WTC11 (cell line): ENCODE results near the gene TES. TPM values are rescaled to one million over a fixed set of nuclear protein-coding genes. Genes with fewer than 3 reads are reported as not detected.

ENCODE experiments used
- ATAC-seq: fragments of 200-7000 bp; cut with Tn5 transposase; 2 replicates; pipeline ENCODE4 v1.10.0; 2021; ENCODE audit warnings: mild to moderate bottlenecking, moderate library complexity
- CTCF ChIA-PET: fragments of 300-600 bp; sonication (Branson Sonifier 250); formaldehyde crosslinking; loops from one replicate; lab custom pipeline; 2021; ENCODE audit warnings: antibody characterized with exemption; lab: Charles Lee
- POLR2A ChIA-PET: fragments of 350-600 bp; sonication (Branson Sonifier 250); formaldehyde crosslinking; loops from one replicate; lab custom pipeline; 2021; ENCODE audit warnings: antibody characterized with exemption; lab: Charles Lee
- DNase-seq: peaks from one replicate; pipeline ENCODE4 v3.0.0; 2021; ENCODE audit warnings: low spot score
- H3K27ac Mint-ChIP-seq: 2 replicates; pipeline ENCODE4 v1.8.0; 2021; ENCODE audit warnings: mixed read lengths
- H3K27me3 Mint-ChIP-seq: 2 replicates; pipeline ENCODE4 v1.8.0; 2021; ENCODE audit warnings: low read depth, mild to moderate bottlenecking, moderate library complexity, mixed read lengths
- H3K36me3 Mint-ChIP-seq: 2 replicates; pipeline ENCODE4 v1.8.0; 2021; ENCODE audit warnings: mixed read lengths
- H3K4me1 Mint-ChIP-seq: 2 replicates; pipeline ENCODE4 v1.8.0; 2022; ENCODE audit warnings: mixed read lengths
- H3K4me3 Mint-ChIP-seq: 2 replicates; pipeline ENCODE4 v1.8.0; 2021; ENCODE audit warnings: mild to moderate bottlenecking, moderate library complexity, mixed read lengths
- H3K9me3 Mint-ChIP-seq: 2 replicates; pipeline ENCODE4 v1.8.0; 2021; ENCODE audit warnings: mixed read lengths
- CREB1 ChIP-seq: sonication (generic); formaldehyde crosslinking; IDR thresholded peaks from 2 replicates; pipeline ENCODE4 v1.8.0; 2023; ENCODE audit warnings: mild to moderate bottlenecking, missing genetic modification reagents
- E2F5 ChIP-seq: sonication (generic); formaldehyde crosslinking; IDR thresholded peaks from 2 replicates; pipeline ENCODE4 v1.8.1; 2022; ENCODE audit warnings: mild to moderate bottlenecking, moderate library complexity, missing genetic modification reagents
- ETV6 ChIP-seq: sonication (generic); formaldehyde crosslinking; IDR thresholded peaks from 2 replicates; pipeline ENCODE4 v1.8.1; 2022; ENCODE audit warnings: mild to moderate bottlenecking, missing genetic modification reagents
- JUN ChIP-seq: sonication (generic); formaldehyde crosslinking; IDR thresholded peaks from 2 replicates; pipeline ENCODE4 v1.8.0; 2023; ENCODE audit warnings: mild to moderate bottlenecking, missing genetic modification reagents
- TCF7 ChIP-seq: sonication (generic); formaldehyde crosslinking; IDR thresholded peaks from 2 replicates; pipeline ENCODE4 v1.8.0; 2022; ENCODE audit warnings: mild to moderate bottlenecking, low read depth, missing genetic modification reagents, moderate library complexity
- TEAD4 ChIP-seq: sonication (generic); formaldehyde crosslinking; IDR thresholded peaks from 2 replicates; pipeline ENCODE4 v1.8.0; 2022; ENCODE audit warnings: mild to moderate bottlenecking, missing genetic modification reagents
- ZMAT4 ChIP-seq: fragments of 250-450 bp; sonication (Bioruptor Pico); IDR thresholded peaks from 2 replicates; pipeline ENCODE4 v1.9.0; 2021; ENCODE audit warnings: mild to moderate bottlenecking
- ZNF425 ChIP-seq: fragments of 250-450 bp; sonication (Bioruptor Pico); conservative IDR thresholded peaks from 2 replicates; pipeline ENCODE4 v1.9.0; 2021; ENCODE audit warnings: mild to moderate bottlenecking
- ZNF671 ChIP-seq: fragments of 250-450 bp; sonication (Bioruptor Pico); IDR thresholded peaks from 2 replicates; pipeline ENCODE4 v1.8.0; 2021; ENCODE audit warnings: mild to moderate bottlenecking
- total RNA-seq: library from RNA; stranded (reverse); gene quantifications from 3 replicates; pipeline ENCODE4 v1.2.3, GENCODE V29; 2021
- TF ChIP-seq, protein P1 (sequence below): sonication (generic); formaldehyde crosslinking; conservative IDR thresholded peaks from 2 replicates; pipeline ENCODE4 v1.8.1; 2022; ENCODE audit warnings: mild to moderate bottlenecking, missing genetic modification reagents
- TF ChIP-seq, protein P2 (sequence below): sonication (generic); formaldehyde crosslinking; IDR thresholded peaks from 2 replicates; pipeline ENCODE4 v1.8.1; 2023; ENCODE audit warnings: mild to moderate bottlenecking, moderate library complexity, missing genetic modification reagents
- TF ChIP-seq, protein P3 (sequence below): sonication (generic); formaldehyde crosslinking; IDR thresholded peaks from 2 replicates; pipeline ENCODE4 v1.8.0; 2022; ENCODE audit warnings: mild to moderate bottlenecking, missing genetic modification reagents
- TF ChIP-seq, protein P4 (sequence below): sonication (generic); formaldehyde crosslinking; IDR thresholded peaks from 2 replicates; pipeline ENCODE4 v1.8.1; 2022; ENCODE audit warnings: low read depth, mild to moderate bottlenecking, moderate library complexity, missing genetic modification reagents, borderline replicate concordance
- TF ChIP-seq, protein P5 (sequence below): sonication (generic); formaldehyde crosslinking; IDR thresholded peaks from 2 replicates; pipeline ENCODE4 v1.8.0; 2022; ENCODE audit warnings: mild to moderate bottlenecking, missing genetic modification reagents

Gene TES
- total RNA-seq, 1 experiment from 2014 or later: 48.5 TPM

DNA sequence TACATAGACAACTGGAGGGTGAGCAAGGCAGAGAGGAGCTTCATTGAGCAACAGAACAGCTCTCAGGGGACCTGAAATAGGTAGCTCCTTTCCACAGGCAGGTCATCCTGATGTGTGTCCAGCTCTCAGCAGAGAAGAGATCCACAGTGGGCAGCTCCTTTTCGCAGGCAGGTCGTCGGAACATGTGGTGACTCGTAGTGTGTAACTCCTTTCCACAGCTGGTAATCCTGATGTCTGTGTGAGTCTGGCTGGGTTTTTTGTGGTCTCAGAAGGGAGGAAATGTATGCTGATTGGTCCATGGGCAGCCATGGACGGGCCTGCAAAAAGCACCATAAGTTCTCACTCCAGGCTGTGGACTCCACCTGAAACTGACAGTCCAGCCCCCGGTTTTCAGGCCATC, 24.4 kb upstream of the TES start:
- H3K36me3 Mint-ChIP-seq: peaks cover 7% of the 10 kb centered on the region
- H3K27ac Mint-ChIP-seq: no peak overlapping the region
- POLR2A ChIA-PET: interaction anchor here (0.7 kb wide), 1 partner anchor 743 kb away, joined by 3 read pairs; no protein-coding TSS in a partner anchor
- CTCF ChIA-PET: interaction anchor here (1.3 kb wide), 1 partner anchor 51 kb away, joined by 3 read pairs; no protein-coding TSS in a partner anchor
- no peaks in the 10 kb centered on the region for H3K27me3 Mint-ChIP-seq
- ATAC-seq: no peak
- H3K9me3 Mint-ChIP-seq: peaks cover 25% of the 10 kb centered on the region
- no peaks in the 10 kb centered on the region for H3K4me1 Mint-ChIP-seq
- TF ChIP-seq, protein P1, sequence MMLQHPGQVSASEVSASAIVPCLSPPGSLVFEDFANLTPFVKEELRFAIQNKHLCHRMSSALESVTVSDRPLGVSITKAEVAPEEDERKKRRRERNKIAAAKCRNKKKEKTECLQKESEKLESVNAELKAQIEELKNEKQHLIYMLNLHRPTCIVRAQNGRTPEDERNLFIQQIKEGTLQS (CRISPR knock-in tag): no peak
- no peak for TF ChIP-seq ZNF671
- no peak for TF ChIP-seq CREB1 (CRISPR knock-in tag)
- TF ChIP-seq, protein P2, sequence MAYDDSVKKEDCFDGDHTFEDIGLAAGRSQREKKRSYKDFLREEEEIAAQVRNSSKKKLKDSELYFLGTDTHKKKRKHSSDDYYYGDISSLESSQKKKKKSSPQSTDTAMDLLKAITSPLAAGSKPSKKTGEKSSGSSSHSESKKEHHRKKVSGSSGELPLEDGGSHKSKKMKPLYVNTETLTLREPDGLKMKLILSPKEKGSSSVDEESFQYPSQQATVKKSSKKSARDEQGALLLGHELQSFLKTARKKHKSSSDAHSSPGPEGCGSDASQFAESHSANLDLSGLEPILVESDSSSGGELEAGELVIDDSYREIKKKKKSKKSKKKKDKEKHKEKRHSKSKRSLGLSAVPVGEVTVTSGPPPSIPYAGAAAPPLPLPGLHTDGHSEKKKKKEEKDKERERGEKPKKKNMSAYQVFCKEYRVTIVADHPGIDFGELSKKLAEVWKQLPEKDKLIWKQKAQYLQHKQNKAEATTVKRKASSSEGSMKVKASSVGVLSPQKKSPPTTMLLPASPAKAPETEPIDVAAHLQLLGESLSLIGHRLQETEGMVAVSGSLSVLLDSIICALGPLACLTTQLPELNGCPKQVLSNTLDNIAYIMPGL: no peak
- TF ChIP-seq E2F5 (CRISPR knock-in tag): no peak
- no peak for TF ChIP-seq ZMAT4
- no peak overlapping the region for H3K4me3 Mint-ChIP-seq
- no peak for DNase-seq

DNA sequence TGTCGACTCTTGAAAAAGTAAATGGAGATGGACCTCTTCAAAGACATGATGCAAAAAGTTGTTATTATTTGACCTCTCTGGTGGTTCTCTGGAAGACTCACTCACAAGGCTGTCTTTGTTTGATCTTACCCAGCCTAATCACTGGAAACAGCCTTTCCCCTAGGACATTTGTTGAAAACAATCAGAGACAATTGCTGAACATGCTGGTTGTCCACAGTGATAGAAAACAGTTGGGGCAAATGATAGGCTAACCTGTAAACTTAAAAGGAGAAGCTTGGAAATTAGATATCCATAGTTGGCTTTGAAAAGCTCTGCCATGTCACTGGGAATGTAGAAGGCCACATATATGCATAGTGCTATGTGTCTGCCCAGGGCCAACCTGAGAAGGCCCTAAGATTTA, 22.9 kb upstream of the TES start:
- Mint-ChIP-seq H3K4me1 (no peaks in the 10 kb centered on the region), H3K9me3 (peaks cover 25% of the 10 kb centered on the region), H3K4me3 (no peak overlapping the region), H3K27me3 (no peaks in the 10 kb centered on the region), H3K27ac (no peak overlapping the region), H3K36me3 (peaks cover 7% of the 10 kb centered on the region)
- TF ChIP-seq JUN (CRISPR knock-in tag): no peak
- TF ChIP-seq TEAD4: no peak
- TF ChIP-seq CREB1 (CRISPR knock-in tag): no peak
- TF ChIP-seq ZNF425 (CRISPR knock-in tag): no peak
- TF ChIP-seq, protein P3, sequence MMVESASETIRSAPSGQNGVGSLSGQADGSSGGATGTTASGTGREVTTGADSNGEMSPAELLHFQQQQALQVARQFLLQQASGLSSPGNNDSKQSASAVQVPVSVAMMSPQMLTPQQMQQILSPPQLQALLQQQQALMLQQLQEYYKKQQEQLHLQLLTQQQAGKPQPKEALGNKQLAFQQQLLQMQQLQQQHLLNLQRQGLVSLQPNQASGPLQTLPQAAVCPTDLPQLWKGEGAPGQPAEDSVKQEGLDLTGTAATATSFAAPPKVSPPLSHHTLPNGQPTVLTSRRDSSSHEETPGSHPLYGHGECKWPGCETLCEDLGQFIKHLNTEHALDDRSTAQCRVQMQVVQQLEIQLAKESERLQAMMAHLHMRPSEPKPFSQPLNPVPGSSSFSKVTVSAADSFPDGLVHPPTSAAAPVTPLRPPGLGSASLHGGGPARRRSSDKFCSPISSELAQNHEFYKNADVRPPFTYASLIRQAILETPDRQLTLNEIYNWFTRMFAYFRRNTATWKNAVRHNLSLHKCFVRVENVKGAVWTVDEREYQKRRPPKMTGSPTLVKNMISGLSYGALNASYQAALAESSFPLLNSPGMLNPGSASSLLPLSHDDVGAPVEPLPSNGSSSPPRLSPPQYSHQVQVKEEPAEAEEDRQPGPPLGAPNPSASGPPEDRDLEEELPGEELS: no peak
- no peak for TF ChIP-seq TCF7
- TF ChIP-seq, protein P4, sequence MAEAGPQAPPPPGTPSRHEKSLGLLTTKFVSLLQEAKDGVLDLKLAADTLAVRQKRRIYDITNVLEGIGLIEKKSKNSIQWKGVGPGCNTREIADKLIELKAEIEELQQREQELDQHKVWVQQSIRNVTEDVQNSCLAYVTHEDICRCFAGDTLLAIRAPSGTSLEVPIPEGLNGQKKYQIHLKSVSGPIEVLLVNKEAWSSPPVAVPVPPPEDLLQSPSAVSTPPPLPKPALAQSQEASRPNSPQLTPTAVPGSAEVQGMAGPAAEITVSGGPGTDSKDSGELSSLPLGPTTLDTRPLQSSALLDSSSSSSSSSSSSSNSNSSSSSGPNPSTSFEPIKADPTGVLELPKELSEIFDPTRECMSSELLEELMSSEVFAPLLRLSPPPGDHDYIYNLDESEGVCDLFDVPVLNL: no peak
- TF ChIP-seq, protein P5, sequence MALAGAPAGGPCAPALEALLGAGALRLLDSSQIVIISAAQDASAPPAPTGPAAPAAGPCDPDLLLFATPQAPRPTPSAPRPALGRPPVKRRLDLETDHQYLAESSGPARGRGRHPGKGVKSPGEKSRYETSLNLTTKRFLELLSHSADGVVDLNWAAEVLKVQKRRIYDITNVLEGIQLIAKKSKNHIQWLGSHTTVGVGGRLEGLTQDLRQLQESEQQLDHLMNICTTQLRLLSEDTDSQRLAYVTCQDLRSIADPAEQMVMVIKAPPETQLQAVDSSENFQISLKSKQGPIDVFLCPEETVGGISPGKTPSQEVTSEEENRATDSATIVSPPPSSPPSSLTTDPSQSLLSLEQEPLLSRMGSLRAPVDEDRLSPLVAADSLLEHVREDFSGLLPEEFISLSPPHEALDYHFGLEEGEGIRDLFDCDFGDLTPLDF (CRISPR knock-in tag): no peak
- TF ChIP-seq ETV6 (CRISPR knock-in tag): no peak
- ChIA-PET POLR2A (no interaction called here), CTCF (no interaction called here)
- no peak for DNase-seq
- ATAC-seq: no peak
